Putamen (tissue), 1 donor: ENCODE measurements around the gene NCKAP5.

Experiments used
- DNase-seq: peaks from one replicate; pipeline ENCODE4 v3.0.0-alpha.2; 2016; ENCODE audit warnings: low spot score

The NCKAP5 gene

DNA sequence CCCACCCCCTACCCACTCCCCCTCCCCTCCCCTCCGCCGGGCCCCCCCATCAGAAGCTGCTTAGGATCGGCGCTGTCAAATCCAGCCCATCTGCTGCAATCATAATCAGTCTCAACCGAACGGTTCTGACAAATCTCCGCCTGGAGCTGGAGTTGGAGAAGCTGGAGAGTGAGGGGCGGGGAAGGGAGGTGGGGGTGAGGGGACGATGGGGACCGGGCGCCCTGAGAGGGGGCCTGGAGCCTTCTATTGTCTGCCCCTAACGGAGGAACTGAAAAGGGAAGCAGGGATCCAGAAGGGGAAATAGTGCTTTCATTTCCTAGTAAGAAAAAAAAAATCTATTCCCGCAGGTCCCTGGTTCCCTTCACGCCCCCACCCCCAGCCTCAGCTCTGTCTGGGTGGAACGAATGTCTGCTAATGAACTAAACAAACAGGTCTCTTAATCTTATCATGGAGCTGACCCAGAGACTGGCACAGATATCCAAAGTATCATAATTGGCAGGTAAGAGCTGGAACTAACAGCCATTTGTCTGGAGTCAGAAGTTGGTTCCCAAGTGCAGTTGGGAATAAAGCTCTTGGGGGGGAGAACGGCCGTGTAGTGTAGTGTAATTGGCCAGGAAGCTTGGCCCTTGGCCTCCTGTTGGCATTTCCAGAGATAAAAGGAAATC, 301.2 kb downstream of the NCKAP5 start:
- no peak for DNase-seq

DNA sequence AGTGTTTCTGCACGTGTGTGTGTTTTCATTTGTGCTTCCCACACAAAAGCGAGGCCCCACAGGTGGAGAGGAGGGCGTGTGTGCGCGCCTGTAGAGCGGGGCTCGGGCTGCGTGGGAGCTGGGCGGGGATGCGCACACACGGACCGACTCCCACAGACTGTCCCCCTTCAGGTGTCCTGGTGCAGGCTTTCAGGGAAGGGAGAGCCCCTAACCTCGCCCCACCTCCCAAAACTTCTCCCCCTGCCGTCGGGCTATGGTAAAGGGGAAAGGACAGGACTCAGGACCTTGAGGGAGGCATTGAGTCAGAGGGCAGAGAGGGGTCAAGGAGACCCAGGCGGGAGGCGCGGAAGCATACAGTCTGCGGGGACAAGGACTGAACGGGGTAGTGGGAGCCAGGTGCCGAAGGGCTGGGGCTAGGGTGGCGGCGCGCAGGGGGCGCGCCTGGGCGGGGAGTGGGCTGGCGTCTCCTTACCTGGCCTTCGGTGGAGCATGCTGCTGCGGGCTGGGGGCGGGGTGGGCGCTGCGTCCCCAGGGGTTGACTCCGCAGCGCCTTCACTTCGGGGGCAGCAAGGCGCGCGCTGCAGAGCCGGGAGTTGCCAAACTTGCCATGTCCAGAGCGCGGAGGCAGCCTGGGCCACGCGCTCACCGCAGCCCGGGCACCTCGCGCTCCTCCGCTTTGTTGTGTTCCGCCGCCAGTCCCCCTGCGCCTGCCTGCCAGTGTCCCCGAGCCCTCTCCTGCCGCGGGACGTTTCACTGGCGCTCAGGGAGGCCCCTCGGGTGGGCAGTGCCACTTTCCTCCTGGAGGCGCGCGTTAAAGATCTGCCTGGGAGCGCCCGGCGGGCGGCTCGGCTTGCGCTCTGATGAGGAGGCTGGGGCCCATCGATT, 302.0 kb downstream of the NCKAP5 start:
- no peak for DNase-seq

DNA sequence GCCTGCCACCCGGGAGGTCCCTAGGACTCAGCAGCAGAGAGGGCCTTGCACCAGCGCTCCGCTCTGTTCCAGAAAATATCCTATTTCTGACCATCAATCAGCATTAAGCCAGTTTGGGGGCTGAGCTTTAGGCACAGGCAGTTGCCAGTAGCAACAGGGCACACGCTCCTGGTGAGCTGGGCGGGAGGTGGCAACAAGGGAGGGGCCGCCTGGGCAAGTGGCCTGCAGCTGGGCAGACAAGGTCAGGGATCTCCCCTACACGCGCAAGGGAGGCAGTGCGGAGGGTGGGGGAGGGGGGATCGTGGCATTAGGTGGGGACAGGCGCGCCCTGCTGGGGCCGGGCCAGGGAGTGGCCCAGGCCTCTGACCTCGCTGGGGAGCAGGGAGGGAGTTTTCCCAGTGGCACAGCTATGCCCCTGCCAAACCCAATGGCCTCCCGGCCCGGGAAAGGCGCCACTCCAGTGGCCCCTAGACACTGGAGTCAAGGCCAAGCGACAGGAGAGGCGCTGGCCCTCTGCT, 302.8 kb downstream of the NCKAP5 start:
- DNase-seq, result no peak

DNA sequence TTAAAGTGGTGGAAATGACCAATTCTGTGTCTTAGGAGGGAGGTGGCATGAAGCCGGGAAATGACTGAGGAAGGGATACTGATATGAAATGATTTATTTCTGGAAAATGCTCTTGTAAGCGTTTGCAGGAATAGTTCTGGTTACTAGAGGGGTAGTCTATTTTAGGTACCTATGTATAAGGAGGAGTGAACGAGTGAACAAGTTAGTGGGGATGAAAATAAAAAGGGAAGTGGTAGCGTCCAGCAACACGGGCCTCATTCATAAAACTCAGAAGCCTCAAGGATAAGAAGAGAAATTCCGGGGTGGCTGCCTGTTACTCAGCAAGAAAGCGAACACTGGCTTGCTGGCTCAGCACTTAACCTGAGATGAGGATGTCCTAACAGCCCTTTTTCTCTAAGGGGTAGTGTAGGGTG, 303.3 kb downstream of the NCKAP5 start:
- DNase-seq, result no peak

DNA sequence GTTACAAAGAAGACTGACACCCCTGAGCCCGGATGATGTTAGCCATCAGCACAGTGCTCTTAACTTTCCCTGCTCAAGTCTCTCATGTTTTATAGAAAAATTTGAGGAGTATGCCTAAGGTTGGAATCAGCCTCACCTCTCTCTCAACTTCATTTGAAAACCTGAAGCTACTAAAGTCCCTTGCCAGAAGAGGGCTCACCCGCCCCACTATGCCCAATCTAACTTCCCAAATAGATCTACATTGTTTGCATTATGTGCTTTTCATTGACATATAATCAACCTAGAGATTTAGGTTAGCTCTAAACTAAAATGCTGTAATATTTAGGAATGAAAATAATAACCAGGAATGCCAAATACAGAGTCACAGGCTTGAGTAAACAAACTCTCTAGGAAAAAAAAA, 305.4 kb downstream of the NCKAP5 start:
- DNase-seq, result no peak

DNA sequence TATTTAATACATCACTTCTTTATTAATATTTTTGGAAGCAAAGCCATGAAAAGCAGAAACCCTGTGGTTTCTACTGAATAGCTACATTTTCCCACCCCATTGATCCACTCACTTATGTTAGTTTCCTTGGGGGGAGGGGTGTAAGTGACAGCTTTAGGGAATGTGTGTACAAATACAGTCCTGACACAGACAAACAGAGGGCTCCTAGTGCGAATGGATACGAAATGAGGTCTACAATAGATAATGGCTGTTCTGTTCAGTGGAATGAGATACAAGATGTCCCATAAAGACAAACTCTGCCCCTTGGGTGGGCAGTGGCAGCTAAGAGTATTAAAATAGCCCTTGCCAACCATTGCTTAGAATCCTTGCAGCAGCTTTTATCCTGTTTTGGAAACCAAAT, 312.9 kb downstream of the NCKAP5 start:
- no peak for DNase-seq

DNA sequence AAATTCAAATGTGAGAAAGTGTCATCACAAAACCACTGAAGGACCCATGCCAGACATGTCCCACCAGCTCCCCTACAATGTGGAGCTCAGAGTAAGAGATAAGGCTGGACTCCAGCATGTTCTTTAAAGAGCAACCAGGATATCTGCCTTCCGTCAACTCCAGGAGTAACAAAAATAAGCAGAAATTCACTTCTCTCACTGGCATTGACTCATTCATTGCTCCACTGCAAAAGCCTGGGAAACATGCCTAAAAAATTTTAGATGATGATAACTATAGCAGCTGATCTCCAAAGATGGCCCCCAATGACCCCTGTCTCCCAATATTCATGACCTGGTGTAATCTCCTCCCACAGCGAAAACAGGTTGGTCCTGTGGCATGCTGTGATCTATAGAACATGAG, 314.5 kb downstream of the NCKAP5 start:
- DNase-seq, result no peak

DNA sequence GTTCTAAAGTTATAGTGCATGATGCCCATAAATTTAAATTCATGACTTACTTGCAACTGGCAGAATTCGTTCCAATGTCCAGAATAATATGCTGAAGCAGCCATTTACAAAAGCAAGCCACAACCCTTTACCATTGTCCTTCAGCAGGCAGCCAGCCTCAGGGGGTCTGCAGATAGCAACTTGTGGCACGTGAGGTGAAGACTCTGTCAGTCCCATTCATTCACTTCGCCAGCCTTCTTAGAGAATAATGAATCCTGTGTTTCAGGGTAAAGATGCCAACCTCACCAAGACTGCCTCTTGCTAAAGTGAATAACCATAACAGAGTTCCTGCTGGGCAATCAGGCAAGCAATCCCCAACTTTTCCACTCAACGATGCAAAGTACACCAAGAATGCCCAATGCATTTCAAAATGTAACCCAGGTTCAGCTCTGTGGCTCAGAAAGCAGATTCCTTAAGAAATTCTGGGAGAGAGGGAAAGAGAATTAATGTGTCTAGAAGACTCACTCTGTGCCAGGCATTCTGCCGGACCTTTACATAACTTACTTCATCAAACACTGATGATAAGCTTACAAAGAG, 315.4 kb downstream of the NCKAP5 start:
- no peak for DNase-seq

DNA sequence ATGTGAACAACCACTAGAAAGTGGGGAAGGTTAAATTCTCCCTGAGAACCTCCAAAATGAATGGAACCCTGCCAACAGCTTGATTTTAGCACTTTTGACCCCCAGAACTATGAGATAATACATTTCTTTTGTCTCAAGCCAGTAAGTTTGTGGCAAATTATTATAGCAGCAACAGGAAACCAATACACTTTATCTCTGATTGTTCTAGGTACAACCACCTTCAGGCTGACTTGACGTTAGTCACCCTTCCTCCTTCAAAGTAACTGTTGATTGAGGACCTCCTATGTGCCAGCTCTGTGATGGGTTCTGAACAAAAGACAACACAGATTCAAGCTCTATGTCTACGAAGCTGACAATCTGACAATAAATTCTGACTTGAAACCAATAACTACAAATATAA, 318.9 kb downstream of the NCKAP5 start:
- no peak for DNase-seq

DNA sequence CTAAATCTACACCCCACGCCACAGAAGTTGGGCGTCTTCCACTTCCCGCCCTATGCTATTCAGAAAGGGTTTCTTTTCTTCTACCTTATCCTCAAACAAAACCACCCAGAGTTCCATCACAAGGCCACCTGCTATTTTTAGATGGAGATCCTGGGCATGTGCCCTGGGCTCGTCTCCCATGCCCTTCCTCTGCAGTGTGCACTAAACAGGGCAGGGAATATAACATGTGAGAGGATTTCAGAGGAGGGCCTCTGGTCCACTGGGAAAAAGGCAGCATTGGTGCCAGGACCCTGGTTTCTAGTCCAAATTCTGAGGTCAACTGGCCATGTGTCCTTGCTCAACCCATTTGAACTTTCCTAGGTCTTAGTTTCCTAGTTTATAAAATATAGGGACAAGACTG, 320.0 kb downstream of the NCKAP5 start:
- DNase-seq, result no peak

DNA sequence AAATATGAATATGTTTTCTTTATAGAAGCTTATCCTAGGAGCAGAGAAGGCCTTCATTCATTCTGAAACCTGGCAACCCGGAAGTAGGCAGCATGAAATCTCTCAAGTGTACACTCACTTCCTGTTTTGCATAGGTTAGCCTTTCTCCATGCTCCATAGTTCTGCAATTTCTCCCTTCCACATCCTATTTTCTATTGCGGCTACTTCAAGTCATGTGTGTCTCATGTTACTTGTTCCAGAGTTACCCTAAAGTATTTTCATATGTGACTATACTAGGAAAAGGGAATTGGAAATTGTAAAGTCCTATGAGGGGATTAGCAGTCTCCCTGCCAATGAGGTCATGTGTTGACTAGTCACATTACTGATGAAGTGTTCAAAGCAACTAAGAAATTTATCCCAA, 320.6 kb downstream of the NCKAP5 start:
- no peak for DNase-seq

DNA sequence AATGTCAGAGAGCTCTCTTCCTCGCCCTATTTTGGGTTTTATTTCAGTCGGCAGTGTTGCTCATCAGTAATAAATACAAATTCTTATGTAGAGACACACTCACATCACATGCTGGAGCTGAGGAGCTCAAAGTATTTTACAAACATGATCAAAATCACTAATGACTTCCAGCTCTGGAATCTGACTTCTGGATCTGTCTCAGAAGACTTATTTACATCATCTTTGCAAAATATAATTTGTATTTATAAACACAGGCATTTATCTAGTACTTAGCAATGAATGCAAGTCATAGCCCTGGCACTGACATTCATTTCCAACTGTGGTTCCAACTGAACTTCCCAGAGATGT, 327.1 kb downstream of the NCKAP5 start:
- DNase-seq, result no peak

DNA sequence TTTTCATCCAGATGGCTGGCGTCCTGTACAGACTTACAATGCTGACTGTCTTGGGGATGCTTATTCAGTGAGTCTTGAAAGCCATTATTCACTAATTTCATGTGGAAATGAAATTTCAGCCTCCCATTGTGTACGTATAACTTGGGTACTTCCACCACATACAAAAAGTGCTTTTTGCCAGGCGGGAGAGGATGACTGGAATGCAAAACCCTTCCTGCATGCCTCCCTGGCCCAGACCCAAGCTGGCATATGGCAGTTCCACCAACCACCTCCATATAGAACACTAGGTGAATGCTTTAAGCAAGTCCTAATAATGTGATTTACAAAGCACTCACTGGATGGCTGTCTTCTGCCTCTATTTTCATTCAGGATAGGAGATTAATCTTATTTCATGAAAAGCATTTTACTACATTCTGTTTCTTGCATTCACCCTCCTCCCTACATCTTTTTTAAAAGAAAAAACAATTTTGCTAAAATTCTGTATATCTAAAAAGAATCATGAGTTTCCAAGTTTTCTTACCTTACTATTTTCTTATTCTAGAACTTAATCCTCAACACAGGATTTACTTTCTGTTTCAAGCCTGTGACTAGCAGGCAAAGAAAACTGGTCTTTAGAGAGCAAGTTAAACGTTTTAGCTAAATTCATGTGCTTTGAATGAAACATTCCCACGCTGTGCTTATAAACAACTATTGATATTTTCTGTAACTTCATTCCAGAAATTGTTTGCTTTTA, 327.6 kb downstream of the NCKAP5 start:
- no peak for DNase-seq

DNA sequence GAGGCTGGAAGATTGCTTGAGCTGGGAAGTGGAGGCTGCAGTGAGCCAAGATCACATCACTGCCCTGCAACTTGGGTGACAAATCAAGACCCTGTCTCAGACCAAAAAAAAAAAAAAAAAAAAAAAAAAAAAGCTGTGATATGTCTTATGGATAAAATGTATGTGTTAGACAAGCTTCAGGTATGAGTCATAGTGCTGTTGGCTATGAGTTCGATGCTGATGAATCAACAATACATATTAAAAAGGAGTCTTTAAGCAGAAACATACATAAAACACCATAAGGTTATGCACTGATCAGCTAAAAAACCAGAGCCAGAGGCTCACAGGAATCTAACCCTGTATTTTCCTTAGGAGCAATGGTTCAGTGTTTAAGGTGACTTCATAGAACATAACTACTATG, 332.3 kb downstream of the NCKAP5 start:
- DNase-seq, result no peak

DNA sequence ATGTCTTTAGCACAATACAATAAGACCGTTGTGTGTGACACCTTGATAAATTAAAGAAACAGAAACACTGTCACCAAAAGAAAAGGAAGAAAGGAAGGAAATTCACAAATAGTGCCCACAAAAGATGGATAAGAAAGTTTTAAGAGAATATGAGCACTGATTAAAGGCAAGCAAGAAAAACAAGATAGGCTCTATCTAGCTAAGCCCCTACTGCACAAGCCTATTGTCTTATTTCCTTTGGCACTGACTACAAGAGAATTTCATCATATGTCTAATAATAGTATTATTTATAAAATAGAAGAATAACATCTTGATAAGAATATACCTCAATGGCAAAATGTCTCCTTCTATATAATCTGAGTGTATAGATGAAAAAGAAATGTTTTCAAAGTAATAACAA, 335.7 kb downstream of the NCKAP5 start:
- no peak for DNase-seq

DNA sequence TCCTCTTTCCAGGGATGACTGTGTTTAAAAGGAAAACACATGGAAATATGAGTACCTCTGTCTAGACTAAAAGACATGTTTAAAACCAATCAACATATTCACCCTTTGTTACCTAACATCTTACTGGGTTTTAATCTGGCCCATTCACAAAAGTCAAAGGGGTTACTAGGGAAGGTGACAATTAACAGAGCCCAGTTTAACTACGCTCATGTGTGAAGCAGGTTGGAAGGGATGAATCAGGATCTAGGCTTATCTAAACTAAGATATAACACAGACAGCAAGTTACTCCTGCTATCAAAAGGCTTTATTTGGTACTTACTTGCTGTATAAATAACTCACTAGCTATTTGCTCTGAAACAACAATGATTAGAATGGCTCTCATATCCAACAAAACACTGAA, 337.0 kb downstream of the NCKAP5 start:
- no peak for DNase-seq

DNA sequence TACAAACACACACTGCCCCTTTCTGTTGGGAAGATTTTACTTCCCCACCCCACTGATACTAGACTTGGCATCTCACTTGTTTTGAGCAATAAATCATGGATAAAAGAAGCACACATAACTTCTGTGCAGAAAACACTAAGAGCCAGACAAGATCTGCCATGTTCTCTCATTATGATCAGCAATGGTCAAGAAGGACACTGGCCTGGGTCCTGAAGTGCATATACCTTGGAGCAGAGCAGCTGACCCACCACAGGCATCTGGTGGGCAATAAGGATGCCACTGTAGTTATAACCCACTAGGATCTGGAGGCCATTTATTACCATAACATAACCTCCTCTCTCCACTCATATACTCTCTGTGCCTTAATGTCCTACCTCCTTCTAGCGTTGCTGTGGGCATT, 338.3 kb downstream of the NCKAP5 start:
- DNase-seq, result no peak

DNA sequence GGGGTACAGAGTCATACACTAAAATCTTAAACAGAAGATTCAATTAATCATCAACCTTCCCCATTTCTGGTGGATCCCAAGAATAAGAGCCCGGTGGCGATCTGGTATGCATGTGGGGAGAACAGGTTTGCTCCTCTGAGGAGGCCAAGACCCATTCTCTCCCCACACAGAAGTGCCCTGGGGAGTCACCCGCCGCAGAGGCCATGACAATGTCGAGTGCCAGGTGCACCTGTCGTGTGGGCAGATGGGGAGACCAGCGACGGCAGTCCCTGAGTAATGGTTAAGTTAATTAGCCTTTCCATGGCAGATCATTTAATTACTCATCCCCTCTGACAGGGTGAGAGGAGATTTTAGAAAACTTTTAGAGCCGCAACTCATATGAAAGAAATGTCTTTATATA, 345.0 kb downstream of the NCKAP5 start:
- DNase-seq, result no peak

DNA sequence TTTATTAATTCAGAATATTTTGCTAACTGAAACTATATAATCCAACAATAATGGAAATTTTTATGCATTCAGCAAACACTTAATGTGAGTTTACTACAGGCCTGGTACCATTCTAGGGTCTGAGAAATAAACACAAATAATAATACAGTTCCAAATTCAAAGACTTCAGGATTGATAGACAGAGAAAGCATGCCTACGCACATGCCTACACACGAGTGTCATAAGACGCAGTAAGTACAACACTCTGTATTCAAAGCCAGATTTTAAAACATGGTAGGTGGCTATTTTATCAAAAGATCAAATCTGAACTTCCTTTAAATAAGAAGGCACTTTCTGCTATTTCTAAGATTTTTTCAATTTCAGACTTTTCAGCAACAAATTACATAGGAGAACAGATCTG, 346.9 kb downstream of the NCKAP5 start:
- DNase-seq, result no peak

DNA sequence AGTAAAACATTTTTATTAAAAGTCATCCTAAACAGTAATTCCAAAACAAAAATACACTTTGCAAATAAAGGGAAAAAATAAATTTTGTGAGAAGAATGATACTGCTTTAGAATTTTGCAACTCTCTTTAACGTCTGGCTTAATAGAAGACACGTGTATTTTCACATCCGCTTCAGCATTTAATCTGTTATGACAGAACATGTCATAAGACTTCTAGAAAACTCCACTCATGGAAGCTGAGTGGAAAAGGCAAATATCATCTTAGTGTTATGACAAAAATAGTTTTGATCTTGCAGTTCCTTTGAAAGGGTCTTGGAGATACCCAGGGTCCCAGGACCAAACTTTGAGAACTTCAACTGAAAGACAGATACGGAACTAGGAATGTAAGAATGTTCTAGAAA, 350.1 kb downstream of the NCKAP5 start:
- DNase-seq, result no peak

DNA sequence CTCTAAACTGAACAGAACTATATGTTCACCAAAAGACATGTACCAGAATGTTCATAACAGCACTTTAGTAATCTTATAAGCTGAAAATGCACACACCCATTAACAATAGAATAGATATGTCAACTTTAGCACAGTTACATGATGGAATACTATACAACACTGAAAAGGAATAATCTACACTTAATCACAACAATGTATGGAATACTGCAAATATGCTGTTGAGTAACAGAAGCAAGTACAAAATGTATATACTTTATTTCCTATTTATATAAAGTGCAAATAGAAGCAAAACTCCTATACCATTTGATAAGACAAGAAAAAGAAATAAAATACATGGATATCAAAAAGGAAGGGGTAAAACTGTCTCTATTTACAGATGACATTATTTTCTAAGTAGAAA, 352.8 kb downstream of the NCKAP5 start:
- no peak for DNase-seq

DNA sequence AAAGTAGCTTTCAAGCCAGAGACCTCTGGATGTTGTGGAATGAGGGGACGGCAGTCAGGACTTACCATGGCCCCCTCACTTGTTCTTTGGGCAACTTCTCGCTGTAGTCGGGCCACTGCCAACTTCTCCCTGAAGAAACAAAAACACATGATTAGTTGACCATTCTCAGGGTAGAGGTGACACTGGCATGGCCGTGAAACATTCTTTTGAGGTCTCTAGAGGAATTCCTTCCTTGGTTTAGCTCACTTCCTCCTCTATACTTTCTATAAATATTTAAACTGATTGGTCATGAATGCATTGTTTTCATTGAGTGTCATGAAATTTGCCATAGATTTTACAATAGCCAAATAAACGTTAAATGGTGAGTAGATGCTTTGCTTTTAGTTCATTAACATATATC, 354.6 kb downstream of the NCKAP5 start:
- no peak for DNase-seq

DNA sequence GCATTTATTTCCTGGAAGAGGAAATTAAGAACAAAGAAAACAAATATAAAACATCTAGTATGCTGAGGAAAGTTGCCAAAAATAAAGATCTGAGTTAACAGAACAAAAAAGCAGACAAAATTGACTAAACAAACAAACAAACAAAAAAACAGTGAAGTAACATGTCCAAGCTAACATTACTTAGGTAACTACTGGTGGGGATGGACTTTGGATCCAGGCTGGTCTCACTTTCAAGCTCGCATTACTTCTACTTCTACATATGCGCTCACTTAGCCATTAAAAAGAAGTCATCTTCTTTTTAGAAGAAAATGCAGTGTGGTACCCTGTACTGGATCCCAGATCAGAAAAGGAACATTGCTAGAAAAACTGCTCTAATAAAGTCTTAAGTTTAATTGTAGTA, 358.9 kb downstream of the NCKAP5 start:
- no peak for DNase-seq
